IPS DF 19.7 (cell line): ENCODE data around the gene CEP112.
"Not testable (repeated sequence)": the region's sequence is repeated elsewhere in the genome, so short reads cannot be mapped to it uniquely, and the experiment has no call there.

Experiments used
- DNase-seq: peaks from one replicate; pipeline ENCODE4 v3.0.0-alpha.2; 2013; ENCODE audit warnings: low read depth, low spot score

CEP112 gene

GRCh38 chr17:65892912-65893377, 299.0 kb downstream of the CEP112 start:
- no peak for DNase-seq

DNA sequence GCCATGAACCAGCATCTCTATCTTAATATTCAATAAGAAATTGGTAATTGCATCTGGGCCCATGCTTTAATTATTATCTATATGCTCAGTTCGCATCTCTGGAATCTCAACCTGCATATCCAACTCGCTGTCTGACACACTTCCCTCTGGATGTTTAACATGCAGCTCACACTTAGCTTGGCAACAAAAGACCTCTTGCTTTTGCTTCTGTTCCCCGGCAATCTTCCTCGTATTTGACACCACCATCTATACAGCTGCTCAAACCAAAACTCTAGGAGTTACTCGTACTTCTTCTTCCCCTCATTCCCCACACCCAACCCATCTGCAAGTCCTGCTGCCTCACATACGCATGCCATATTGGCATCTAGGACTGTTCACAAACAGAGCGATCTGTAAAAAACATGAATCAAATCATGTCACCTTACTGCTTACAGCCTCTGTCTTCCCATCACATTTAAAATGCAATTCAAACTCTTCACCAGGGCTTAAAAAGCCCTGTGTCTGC, 300.6 kb downstream of the CEP112 start:
- DNase-seq: no peak

DNA sequence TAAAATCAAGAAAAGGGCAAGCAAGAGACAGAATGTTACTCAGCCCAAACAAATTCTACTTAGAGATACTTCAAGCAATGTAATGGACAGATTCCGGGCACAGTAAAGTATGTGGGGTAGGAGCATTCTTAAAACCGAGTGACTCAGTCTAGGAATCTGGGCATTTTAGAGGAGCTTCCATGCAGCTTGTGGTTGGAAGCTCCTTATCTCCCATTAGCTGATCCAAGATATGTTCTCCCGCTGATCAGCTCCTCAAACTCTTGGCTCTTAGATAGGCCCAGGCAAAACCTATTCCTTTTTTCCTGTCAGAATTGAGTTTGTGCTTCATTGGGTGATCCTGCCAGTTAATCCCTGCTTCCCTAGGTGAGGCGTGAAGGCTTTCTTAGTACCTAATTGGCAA, 303.3 kb downstream of the CEP112 start:
- DNase-seq: no peak

GRCh38 chr17:65886315-65887245, 305.4 kb downstream of the CEP112 start:
- DNase-seq: no peak

GRCh38 chr17:65885541-65886312, 306.2 kb downstream of the CEP112 start:
- DNase-seq: no peak

DNA sequence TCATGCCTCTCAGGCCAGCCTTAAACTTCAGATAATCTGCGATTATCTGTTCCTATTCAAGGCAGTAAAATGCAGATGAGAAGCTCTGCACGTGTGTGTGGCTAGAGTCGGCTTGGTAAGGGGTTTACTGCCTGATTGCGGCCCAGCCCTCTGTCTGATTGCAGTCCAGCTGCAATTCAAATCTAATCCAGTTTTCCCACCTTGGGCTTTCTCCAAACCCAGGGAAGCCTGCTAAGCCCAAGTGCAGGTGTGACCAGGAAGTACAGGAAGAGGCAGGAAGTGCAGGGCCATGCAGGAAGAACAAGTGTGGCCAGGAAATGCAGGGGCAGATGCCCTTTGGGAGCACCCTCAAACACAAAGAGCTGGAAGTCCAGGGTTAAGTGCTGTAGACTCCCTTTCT, 314.9 kb downstream of the CEP112 start:
- DNase-seq: no peak

GRCh38 chr17:65868881-65869280, 323.1 kb downstream of the CEP112 start:
- DNase-seq: no peak

- no peak for DNase-seq
These were observed 324.9 kb downstream of the CEP112 start for GRCh38 chr17:65867014-65867413.

GRCh38 chr17:65865715-65866425, 326.1 kb downstream of the CEP112 start:
- no peak for DNase-seq

GRCh38 chr17:65864394-65864793, 327.5 kb downstream of the CEP112 start:
- no peak for DNase-seq

GRCh38 chr17:65857718-65858117, 334.2 kb downstream of the CEP112 start:
- no peak for DNase-seq

- no peak for DNase-seq
These were observed 335.1 kb downstream of the CEP112 start for GRCh38 chr17:65856865-65857264.

DNA sequence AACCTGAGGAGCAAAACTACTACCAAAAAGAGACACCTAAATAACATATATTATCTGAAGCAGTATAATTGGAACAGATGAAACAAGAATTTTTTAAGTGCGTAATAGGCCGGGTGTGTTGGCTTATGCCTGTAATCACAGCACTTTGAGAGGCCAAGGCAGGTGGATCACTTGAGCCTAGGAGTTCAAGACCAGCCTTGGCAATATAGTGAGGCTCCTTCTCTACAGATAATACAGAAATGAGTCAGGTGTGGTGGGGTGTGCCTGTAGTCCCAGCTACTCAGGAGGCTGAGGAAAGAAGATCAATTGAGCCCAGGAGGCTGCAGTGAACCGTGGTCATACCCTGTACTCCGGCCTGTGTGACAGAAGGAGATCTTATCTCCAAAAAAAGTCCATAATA, 336.3 kb downstream of the CEP112 start:
- no peak for DNase-seq

DNA sequence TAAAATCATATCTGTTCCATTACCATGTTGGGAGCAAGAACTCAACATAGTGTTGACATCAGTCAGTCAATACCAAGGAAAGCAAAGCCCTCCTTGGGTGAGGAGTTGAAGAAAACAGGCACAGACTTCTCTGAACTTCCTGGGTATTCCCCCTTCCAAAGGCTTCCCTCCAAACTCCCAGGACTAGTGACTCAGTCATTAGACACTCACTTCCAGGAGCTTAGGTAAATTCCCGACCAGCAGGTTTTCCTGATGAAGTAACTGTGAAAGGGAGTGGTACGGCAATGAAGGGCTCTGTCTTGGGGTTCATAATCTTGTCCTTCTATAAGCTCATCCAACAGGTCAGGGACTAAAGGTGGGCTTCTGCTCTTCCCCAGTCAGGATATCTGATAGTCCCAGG, 336.7 kb downstream of the CEP112 start:
- peak; percentile 23 for DNase-seq

GRCh38 chr17:65853816-65854215, 338.1 kb downstream of the CEP112 start:
- DNase-seq: no peak

GRCh38 chr17:65852911-65853310, 339.0 kb downstream of the CEP112 start:
- no peak for DNase-seq

GRCh38 chr17:65851965-65852736, 339.8 kb downstream of the CEP112 start:
- DNase-seq: no peak

- DNase-seq: no peak
These were observed 341.4 kb downstream of the CEP112 start for GRCh38 chr17:65850486-65850885.

DNA sequence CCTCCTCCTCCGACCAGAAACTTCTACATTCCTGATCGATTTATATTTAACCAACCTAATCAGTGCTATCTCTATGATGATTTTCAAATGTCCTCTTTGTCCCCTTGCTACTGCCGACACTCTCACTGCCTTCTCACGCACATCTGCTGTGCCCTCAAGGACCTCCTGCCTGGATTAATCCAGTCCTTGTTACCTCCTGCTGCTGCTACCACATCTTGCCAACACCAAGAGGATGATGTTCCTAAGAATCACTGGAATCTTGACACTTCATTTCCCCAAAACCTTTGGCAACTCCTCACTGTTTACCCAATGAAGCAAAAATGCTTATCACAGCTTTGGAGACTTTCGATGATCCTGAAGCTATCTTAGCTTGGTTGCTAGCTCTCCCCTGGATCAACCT, 343.2 kb downstream of the CEP112 start:
- DNase-seq: no peak

- DNase-seq: no peak
These were observed 350.8 kb downstream of the CEP112 start for GRCh38 chr17:65841089-65841488.

DNA sequence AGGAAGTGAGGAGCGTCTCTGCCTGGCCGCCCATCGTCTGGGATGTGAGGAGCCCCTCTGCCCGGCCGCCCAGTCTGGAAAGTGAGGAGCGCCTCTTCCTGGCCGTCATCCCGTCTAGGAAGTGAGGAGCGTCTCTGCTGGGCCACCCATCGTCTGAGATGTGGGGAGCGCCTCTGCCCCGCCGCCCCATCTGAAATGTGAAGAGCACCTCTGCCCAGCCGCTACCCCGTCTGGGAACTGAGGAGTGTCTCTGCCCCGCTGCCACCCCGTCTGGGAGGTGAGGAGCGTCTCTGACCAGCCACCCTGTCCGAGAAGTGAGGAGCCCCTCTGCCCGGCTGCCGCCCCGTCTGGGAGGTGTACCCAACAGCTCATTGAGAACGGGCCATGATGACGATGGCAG, 354.7 kb downstream of the CEP112 start:
- DNase-seq: not testable (repeated sequence)
